ENCODE measurements around the gene PIP5KL1. TPM values are rescaled to one million over a fixed set of nuclear protein-coding genes. Genes with fewer than 3 reads are reported as not detected.

The PIP5KL1 gene
- total and polyA plus RNA-seq, 2 donors (not counting 3 experiments of a cell fraction or from before 2014, with no cell fraction given), result 1.5 to 2.9 TPM

GRCh38 chr9:127908660-127908926 lies 22.0 kb downstream of the PIP5KL1 start:
- H3K27me3 ChIP-seq (ENCODE audit: control insufficient read depth in 2 of 2, insufficient read depth in 2 of 2, low read length in 2 of 2), result no peaks in the 10 kb centered on the region
- peaks cover 0 to 22% of the 10 kb centered on the region in 2 experiments for H3K36me3 ChIP-seq (ENCODE audit: control insufficient read depth in 2 of 2, extremely low read depth in 1 of 2, insufficient read depth in 2 of 2, low read length in 2 of 2)
- no peak for DNase-seq (ENCODE audit: low read depth, low spot score)
- H3K9ac ChIP-seq (replicated peaks; ENCODE audit: extremely low read depth, insufficient read depth, low read length), result no peak overlapping the region
- TF ChIP-seq JUN (IDR thresholded peaks at IDR 0.05; ENCODE audit: borderline replicate concordance, insufficient read depth, insufficient read length, low read depth), result no peak
- no peak for TF ChIP-seq MAX (IDR thresholded peaks at IDR 0.05; ENCODE audit: insufficient read depth, insufficient read length)
- no peak for TF ChIP-seq POLR2AphosphoS5 (IDR thresholded peaks at IDR 0.05; ENCODE audit: insufficient read depth, low read depth, low read length)
- TF ChIP-seq EZH2 (IDR thresholded peaks at IDR 0.05; ENCODE audit: borderline replicate concordance, low read depth, low read length, severe bottlenecking), result no peak
- TF ChIP-seq MYC (IDR thresholded peaks at IDR 0.05; ENCODE audit: low read depth, low read length), result no peak
- no peak for TF ChIP-seq POLR2A (IDR thresholded peaks at IDR 0.05; ENCODE audit: low read depth, low read length)
- no peak for TF ChIP-seq CTCF (IDR thresholded peaks at IDR 0.05; ENCODE audit: extremely low read depth in 1 of 2, insufficient read depth in 1 of 2, low read depth in 1 of 2, low read length in 2 of 2)
- TF ChIP-seq GATA2 (IDR thresholded peaks at IDR 0.05; ENCODE audit: insufficient read depth, insufficient read length, low read depth, low read length), result no peak
- no peak for TF ChIP-seq FOS (IDR thresholded peaks at IDR 0.05; ENCODE audit: borderline replicate concordance, insufficient read depth, low read length)
- no peaks in the 10 kb centered on the region for H3K79me2 ChIP-seq (ENCODE audit: control insufficient read depth, insufficient read depth, low read length)
- ChIA-PET CTCF (no interaction called here), POLR2A (no interaction called here)
- H3K4me2 ChIP-seq (ENCODE audit: insufficient read depth, low read length), result no peak overlapping the region
- intact Hi-C loops (cut with micrococcal nuclease) (no loop called here), dilution Hi-C loops (cut with MboI; ENCODE audit: extremely low pct_ligation_motif_present, low sequenced_read_pairs) (no loop called here)
- H3K9me3 ChIP-seq (replicated peaks; ENCODE audit: control insufficient read depth, insufficient read depth, low read length), result no peaks in the 10 kb centered on the region
- peaks cover 35% of the 10 kb centered on the region for H3K4me1 ChIP-seq (ENCODE audit: control insufficient read depth, extremely low read depth, insufficient read depth, low read length)
- H4K20me1 ChIP-seq (replicated peaks; ENCODE audit: control insufficient read depth, extremely low read depth, insufficient read depth, low read length), result no peaks in the 10 kb centered on the region
- H3K9me1 ChIP-seq (replicated peaks; ENCODE audit: control insufficient read depth, extremely low read depth, insufficient read depth, low read length), result no peaks in the 10 kb centered on the region
- BruUV-seq (replicated peaks), result no TSS peak
- no peak overlapping the region for H3K27ac ChIP-seq (ENCODE audit: insufficient read depth, low read depth, low read length)
- no peak for FAIRE-seq
- H3K4me3 ChIP-seq (replicated peaks in 1 of 3; ENCODE audit: insufficient read depth in 1 of 3, low read depth in 1 of 3, low read length in 3 of 3), result no peak overlapping the region
- no peak overlapping the region for H2AFZ ChIP-seq (ENCODE audit: low read depth, low read length)

All from endothelial cell of umbilical vein (primary cell).